Effector CD8-positive, alpha-beta T cell (primary cell): Measurements from ENCODE around the gene PVALEF.

Source experiments
- DNase-seq: peaks from one replicate; lab custom pipeline; 2025; lab: John Stamatoyannopoulos, UW

PVALEF gene

DNA sequence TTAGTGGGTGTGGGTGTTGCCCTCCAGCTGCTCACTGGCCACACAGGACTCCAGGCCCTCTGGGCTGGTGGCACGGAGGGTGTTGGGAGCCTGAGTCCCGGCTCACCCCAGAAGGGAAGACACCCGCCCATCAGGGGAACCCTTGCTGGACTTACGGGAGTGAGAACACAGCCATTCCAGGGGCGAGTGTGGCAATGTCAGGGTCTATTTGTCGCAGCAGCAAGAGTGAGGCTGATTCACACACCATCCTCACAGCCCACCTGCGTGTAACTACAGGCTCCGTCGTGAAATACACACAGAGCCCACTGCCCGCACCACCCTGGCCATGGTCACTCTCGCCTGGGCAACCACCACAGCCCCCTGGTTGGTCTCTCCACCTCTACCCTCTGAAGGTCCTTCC lies 18.5 kb downstream of the PVALEF start:
- no peak for DNase-seq

DNA sequence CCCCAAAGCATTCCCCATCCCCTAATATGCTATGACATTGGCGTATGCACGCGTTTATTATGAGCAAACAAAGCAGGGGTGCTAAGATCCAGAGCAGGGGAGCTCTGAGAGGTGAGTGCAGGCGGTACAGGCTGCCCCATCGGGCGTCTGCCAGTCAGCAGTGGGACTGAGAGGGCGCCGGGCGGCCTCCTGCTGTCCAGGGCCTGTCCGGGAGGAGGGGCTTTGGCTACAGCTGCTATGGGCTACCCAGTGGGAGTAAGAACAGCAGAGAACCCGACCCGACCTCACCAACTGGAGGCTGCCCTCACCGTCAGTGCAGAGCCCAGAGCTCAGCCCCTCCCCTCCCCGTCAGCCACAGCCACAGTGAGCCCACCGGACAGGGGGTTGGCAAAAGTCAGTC lies 19.2 kb downstream of the PVALEF start:
- DNase-seq, result no peak

DNA sequence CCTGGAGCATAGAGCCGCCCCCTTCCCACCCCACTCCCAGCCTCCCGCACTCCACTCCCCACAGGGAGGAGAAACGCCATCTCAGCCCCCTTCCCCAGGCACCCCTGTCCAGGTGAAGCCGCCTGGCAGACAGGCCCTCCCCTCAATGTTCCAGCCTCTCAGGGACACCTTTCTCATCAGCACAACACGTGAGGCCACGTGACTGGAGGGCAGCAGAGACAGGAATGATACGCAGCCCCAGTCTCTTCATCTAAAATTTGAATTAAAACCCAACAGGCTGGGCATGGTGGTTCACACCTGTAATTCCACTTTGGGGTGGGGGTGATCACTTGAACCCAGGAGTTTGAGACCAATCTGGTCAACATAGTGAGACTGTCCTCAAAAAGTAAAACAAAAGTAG lies 20.9 kb downstream of the PVALEF start:
- DNase-seq, result no peak

DNA sequence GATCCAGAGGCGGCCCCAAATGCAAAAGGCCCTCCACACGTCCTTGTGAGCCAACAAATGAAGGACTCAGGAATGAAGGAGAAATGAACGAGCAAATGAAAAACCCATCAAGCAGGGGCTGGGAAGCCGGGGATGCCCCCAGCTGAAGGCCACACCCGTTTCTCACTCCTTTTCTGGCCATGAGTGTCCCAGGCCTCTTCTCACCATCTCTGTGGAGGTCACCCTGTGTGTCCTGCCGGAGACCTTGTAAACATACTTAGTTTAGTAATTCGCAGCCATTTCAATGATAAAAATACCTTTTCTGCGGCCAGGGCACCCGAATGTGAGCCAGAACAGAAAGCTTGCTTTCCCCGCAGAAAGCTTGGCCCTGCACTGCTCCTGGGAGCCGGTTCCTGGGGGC lies 21.8 kb downstream of the PVALEF start:
- no peak for DNase-seq

DNA sequence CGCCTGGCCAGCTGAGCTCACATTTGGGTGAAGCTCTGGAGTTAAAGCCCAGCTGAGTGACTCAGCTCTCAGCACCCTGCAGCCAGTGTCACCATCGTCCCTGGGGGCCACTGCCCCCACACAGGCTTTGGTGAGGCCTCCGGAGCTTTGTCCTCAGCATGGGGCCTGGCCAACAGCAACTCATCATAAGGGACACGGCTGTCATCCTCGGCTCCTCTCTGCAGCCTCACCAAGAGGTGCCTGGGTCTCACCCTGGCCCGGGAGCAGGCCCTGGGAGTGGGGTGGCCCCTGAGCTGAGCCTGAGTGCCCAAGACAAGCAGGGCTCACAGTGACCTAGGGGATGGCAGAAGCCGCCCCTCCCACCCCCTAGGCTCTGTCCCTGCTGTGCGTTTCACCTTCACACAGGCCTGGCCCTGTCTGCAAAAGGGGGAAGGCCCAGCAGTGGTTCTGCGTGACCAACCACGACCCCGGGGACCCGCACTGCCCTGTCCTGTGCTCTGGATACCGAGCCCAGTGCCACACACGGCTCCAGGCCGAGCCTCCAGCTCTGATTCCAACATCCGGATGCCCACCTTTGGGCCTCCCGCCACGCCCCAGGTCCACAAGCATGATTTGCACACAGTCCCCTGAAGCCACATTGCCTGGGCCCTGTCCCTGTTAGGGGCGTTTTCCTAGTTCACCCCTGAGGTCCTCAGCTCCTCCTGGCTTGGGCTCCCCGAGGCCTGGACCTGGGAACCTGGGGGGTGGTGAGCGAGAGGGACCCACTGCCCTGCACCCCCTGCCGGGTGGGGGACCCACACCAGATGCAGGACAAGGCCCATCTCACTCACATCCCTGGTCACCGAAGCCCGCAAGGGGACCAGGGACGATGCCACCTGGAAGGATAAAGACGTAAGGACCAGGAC lies 22.5 kb downstream of the PVALEF start:
- no peak for DNase-seq

DNA sequence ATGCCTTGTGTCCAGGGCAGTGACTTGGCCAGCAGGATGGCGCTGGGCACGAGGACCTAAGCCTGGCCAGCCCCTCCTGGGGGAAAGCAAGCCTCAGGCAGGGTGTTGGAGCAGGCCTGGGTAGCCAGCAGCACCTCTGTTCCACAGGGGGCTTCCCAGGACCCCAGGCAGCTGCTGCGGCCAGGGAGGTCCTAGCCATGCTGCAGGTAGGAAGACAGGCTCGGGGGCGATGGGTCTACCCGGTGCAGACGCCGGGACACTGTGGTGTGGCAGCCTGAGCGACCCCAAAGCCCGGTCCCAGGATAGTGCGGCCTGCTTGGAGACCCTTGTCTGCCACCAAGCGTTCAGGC lies 23.2 kb downstream of the PVALEF start:
- no peak for DNase-seq

DNA sequence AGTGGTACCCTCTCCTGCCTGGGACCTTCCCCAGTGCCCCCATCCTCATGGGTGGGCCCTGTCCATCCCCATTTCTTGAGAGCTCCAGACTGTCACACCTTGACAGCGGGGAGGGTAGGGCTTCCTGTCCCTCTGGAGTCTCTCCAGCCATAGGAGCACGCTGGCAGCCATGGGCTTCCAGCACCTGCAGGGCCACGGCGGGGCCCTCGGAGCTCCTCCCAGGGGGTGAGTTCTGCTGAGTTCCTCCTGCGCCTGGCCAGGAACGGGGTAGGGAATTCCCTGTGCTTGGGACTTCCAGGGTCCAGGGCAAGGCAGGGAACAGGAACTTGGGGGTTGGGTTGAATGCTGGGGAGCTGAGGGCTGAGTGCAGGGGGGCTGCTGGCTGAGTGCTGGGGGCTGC lies 23.7 kb downstream of the PVALEF start:
- no peak for DNase-seq

DNA sequence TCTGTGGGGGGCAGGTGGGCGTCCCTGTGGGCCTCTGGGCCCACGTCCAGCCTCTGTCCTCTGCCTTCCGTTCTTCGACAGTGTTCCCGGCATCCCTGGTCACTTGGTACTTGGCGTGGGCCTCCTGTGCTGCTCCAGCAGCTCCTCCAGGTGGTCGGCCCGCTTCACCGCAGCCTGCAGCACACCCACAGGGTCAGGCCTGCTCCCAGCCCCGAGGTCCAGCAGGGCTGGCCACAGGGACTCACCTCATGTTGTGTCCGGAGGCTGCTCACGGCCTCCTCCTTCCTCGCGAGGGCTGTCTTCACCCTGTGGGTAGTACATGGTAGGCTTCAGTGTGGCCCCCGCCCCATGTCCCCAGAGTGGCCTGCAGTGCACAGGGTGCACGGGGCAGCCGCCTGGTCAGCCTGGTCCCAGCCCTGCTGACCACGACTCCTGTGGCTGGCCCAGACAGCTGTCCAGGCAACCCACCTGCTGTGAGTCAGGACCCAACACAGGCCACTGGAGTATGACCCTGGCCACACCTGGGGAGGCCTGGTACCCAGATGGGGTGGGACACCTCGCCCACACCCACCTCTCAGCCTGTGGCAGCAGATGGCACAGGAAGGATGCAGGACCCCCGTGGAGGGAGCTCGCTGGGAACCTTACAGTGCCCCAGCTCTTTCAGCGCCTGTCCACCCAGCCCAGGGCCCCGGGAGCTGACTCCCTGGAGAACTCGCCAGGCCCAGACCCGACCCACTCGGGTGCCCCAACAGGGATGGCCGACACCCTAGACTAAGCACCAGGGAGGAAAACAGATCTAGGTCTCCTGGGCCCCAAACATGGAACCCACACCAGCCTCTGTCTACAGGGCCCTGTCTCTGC lies 24.6 kb downstream of the PVALEF start:
- no peak for DNase-seq

DNA sequence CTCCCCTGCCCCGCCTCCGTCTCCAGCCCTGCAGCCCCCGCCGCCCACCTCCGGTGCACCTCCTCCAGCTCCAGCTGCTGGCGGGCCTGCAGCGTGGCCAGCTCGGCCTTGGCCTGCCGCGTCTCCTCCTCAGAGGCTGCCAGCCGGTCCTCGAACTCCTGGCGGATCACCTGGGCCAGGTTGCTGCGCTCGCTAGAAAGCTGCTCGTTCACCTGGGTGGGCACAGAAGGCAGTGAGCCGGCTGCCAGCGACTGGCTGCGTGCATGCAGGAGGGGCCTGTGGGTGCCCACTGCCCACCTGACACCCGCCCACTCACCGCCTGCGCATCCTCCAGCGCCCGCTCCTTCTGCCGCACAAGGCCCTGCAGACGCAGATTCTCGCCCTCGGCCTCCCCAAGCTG lies 25.3 kb downstream of the PVALEF start:
- no peak for DNase-seq

DNA sequence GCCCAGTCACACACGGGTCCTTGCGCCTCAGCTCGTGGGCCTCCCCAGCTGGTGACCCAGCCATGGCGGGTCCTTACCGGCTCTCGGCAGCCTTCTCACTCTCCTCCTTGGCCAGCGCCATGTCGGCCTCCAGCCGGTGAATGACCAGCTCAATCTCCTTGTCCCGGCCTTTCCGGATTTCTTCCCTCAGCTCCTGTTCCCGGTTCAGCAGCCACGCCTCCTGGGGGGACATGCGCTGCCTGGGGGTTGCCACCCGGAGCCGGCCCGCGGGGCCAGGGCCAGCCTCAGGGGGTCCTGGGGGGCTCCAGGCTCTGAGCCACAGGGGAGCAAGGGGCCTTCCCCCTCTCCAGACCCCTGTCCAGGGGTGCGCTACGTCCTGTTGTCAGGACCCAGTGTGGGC lies 25.8 kb downstream of the PVALEF start:
- no peak for DNase-seq

DNA sequence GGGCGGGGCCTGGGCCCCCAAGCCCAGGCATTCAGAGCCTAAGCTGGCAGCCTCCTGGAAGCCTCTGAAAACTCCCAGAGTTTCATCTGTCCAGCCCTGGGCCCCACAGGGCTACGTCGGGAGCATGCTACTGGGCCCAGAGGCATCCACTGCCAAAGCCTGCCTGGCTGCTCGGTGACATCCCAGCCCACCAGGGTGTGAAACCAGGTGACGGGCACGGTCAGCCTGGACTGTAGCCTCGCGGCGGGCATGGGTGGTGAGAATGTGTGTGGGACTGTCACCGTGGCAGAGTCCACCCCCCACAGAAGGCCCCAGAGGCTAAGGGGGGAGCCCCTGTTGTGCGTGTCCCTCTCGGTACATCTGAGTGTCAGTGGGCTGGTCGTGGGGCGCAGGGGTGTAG lies 26.3 kb downstream of the PVALEF start:
- DNase-seq, result no peak

DNA sequence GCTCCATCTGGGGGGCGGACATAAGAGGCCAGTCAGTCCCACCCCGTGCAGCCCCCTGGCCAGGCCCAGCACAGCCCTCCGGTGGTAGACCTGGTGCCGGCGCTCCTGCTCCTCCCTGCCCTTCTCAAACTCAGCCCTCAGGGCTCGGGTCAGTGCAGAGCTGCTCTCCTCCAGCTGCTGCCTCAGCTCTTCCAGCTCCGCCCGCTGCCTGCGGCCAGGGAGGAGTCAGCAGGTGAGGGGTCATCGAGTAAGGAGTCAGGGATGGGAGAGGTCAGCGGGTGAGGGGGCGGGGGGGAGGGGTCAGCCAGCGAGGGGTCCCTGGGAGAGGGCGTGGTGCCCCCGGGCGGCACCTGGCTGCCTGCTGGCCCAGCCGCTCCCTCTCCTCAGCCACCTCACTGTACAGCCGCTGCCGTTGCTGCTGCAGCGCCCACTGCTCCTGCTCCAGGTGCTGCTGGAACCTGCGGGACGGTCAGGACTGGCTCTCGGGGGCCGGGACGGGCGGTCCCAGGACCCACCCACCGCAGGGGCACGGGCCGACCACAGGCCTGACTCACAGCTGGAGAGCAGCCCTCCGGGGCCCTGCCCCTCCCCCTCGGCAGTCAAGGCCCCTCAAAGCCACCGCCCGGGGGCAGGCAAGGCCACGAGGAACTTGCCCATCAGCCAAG lies 27.2 kb downstream of the PVALEF start:
- DNase-seq, result no peak

DNA sequence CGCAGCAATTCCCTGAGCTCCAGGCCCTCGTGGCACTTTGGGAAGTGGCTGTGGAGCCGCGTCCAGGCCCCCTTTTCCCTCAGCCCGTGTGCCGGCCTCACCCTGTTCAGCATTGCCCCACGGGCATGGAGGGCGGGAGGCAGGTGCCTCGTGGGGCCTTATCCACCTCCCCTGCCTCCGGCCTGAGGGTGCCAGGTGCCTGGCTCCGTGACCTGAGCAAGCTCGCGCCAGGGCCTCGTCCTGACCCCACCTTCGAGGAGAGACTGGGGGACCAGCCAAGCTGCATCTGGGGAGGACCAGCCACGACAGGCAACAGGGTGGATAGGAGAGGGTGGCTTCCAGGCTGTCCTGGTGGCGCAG lies 27.7 kb downstream of the PVALEF start:
- no peak for DNase-seq

DNA sequence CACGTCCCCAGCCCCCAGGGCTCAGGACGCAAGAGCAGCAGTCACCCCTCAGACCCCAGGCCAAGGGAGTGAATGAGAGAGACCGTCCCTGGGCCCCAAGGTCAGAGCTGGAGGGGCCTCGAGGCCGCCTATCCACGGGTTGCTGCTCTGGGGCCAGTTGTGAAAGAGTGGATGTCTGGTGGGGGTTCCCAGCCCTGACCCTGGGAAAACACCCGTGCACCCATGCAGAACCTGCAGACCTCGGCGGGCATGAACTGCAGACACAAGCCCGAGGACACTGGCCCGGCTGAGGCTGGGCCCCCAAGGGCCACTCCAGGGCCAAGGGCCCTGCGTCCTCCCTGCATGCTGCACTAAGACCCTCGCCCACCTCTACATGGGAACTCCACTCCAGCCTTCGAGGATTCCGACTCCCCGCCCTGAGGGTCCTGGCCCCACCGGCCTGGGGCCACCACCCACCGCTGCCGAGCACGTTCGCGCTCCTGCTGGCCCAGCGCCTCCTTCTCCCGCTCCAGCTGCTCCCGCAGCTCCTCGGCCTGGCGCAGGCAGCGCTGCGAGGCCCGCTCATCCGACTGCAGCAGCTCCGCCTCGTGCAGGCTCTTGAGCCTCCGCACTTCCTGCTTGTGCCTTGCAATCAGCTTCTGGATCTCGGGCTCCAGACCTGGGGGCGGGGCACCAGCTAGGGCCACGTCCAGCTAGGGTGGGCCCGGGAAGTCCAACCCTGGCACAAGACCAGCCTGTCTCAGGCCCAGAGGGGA lies 28.3 kb downstream of the PVALEF start:
- DNase-seq, result no peak

DNA sequence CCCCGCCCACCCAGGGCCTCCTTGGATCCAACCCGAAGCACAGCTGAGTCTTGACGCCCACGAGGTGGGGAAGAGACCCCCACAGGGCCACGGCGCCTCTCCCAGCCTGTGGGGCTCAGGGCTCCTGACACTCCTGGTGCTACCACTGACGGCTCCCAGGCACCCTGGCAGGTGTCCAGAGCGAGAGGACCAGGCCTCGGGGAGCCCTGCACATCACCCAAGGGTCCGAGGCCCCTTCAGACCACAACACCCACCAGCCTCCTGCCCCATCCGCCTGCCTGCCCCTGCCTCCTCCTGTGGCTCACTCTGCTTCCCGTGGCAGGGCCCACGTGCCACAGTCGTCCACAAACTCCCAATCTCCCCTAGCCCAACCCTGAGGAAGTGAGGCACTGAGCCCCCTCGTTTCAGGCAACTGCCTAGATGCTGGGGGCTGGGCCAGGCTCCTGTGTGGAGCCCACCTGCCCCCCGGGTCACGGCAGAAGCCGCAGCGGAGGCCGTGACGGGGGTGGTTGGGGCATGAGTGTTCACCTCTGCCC lies 29.0 kb downstream of the PVALEF start:
- no peak for DNase-seq

DNA sequence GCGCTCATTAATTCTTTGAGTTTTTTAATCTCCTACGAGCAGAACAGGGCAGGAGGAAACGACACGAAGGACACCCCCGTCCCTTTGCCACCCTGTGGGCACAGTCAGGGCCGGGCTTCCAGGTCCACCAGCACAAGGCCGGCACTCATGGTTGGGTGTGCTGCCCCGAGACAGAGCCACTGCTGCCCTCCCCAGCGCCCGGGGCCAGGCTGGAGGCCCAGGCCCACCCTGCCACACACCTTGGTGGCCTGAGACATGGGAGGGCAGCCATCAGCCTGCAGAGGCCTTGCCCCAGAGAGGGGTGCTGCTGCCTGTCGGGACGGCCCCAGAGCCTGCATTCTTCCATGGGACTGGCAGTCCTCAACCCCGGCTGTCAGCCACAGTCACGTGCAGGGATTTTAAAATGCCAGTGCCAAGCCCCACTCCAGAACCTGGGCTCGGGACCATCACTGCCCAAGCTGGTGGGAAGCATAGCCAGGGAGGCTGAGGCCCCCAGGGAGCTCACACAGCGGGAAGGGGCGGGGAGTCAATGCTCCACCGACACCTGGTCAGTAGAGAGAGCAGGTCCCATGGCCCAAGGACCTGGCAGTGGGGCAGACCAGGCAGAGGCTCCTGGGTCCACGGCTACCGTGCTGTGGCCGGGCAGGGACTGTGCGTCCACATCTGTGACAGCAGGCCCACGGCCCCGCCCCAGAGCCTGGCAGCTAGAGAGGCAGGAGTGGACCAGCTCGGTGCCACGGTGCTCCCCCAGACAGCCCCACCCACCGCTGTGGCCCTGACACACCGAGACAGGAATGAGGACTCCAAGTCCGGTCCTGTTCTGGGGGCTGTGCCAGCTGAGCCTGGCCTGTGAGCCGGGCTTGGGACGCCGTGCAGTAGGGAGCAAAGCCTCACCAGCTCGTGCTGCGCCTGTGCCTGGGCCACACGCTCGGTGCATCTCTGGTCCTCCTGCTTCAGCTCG lies 29.9 kb downstream of the PVALEF start:
- DNase-seq, result no peak

DNA sequence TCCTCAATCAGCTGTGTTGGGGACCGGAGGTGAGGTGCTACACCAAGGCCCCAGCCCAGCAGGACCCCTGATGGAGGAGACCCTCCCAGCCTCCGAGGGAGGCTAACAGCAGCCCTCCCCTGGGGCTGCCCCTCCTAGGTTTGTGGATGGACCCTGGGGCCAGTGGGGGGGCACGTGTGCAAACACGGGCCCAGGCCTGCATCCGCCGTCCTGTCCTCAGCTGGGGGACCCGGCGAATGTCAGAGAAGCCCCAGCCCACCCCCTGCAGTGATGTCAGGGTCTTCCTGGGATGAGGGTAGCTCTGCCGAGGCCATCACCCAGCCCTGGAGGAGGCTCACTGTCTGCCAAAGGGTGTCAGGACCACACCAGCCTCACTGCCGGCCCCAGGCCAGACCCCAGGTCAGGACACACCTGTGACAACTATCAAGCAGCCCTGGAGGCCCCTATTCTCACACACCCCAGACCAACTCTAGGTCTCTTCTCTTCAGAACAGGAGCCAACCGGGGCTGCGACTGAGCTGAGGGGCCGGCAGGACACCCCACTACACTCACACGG lies 30.7 kb downstream of the PVALEF start:
- no peak for DNase-seq

DNA sequence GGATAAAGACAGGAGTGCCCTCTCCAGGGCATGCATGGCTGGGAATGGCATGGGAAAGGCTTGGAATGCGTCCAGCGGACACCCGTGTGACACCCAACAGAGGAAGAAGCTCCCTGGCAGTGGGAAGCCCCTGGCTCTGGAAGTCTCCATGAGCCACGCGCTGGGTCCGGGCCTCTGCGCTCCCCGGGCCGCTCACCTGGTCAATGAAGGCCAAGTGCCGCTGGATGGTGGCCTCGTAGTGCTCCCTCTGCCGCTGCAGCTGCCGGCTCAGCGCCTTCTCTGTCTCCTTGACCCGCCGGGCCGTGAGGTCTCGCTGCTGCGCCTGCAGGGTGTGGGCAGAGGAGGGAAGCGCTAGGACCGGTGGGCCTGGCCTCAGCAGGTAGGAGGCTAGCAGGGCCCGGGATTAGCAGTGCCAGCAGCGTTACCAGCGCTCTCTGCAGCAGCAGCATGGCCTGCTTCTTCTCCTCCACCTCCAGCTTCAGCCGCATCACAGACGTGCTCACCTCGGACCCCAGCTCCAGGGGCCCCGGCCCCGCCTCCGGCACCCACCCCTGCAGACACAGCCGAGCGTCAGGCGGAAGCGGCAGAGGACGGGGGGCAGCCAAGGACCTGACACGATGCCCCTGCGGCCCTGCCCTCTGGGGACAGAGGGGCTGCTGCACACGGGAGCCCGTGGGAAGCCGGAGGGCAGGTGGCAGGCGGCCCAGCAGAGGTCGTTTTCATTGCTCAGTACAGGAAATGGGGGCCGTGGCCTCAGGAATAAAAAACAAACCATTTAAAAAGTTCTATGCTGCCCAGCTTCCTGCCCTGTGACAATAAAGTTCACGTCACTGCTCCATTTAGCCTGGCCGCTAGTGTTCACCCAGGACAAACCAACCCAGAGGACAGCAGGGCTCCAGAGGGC lies 31.4 kb downstream of the PVALEF start:
- DNase-seq, result no peak

DNA sequence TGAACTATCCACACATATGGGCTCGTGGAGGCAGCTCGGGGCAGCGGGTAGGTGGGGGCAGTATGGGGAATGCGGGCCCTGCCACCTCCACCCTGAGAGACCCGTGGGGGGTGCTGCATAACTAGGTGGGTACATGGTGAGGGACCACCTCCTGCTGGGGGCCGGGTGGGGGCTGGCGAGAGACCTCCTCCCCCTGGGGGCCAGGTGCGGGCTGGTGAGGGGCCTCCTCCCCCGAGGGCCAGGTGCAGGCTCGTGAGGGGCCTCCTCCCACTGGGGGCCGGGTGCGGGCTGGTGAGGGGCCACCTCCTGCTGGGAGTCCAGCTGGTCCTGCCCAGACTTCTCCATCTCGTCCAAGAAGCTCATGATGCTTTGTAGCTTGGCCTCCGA lies 32.1 kb downstream of the PVALEF start:
- DNase-seq, result no peak
